ENCODE data around the gene PRSS12.

PRSS12 gene

GRCh38 chr4:118356731-118357130, 3.9 kb upstream of the PRSS12 start:
- DNase-seq: no peak

- no peak for DNase-seq
These were observed 3.3 kb upstream of the PRSS12 start for GRCh38 chr4:118356111-118356510.

- no peak for DNase-seq
These were observed 2.1 kb upstream of the PRSS12 start for GRCh38 chr4:118354913-118355312.

- no peak for DNase-seq
These were observed 779 bp upstream of the PRSS12 start for GRCh38 chr4:118353534-118354030.

- peak; percentile 3 for DNase-seq
These were observed 664 bp downstream of the PRSS12 start for GRCh38 chr4:118351851-118352827.

- no peak for DNase-seq
These were observed 1.8 kb downstream of the PRSS12 start for GRCh38 chr4:118350961-118351360.

- no peak for DNase-seq
These were observed 3.9 kb downstream of the PRSS12 start for GRCh38 chr4:118348886-118349285.

DNA sequence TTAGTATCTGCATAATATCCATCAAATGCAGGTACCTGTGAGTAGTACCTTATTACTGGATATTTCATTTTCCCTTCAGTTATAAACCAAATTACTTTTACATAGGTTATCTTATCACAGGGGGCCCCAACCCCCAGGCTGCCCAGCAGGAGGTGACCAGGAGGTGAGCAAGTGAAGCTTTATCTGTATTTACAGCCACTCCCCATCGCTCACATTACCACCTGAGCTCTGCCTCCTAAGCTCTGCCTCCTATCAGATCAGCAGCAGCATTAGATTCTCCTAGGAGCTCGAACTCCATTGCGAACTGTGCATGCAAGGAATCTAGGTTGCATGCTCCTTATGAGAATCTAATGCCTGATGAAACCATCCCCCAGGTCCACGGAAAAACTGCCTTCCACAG, 6.3 kb downstream of the PRSS12 start:
- no peak for DNase-seq

DNA sequence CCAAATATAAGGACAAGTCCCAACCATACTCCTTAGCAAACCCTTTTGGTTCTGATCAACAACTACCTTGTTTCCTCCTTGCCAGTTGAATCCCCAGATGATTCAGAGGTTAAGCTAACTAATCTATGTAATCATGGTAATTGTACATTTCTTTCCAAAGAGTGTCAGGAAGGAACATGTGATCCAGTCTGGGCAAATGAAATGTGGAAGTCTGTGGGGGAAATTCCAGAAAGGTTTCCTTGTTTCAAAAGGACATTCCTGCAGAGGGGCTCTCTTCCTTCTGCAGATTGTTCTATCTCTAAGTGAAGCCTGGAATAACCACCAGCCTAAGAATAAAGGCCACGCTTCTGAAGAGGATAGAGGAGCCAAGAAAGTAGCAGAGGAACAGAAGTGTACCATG, 7.0 kb downstream of the PRSS12 start:
- no peak for DNase-seq

DNA sequence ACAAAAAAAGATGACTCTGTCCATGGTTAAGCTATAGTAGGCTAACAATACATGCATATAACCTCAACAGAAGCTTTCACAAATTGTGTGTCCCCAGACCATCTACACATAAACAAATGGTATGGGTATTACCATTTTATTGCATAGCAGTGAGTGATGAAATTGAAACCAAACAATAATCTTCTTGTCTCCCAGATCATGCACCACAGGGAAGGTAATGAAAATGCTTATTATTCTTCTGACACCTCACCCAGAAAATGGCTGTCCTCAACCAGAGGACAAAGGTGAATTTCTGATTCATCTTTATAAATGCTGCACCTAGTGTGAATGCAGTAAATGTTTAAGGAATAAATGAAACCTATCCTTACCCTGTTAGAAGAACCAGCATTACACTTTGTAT, 8.0 kb downstream of the PRSS12 start:
- no peak for DNase-seq

DNA sequence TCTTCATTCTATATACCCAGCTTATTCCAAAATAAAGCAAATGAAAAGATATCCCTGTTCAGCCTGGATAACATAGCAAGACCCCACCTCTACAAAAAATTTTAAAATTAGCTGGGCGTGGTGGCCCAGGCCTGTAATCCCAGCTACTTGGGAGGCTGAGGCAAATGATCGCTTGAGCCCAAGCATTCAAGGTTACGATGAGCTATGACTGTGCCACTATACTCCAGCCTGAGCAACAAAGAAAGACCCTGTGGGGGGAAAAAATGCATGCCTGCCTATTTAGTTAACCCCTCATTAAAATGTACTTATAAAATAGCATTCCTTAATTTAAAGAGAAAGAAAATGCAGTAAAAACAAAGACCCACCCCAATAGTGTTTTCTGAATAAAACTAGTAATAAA, 9.3 kb downstream of the PRSS12 start:
- DNase-seq: no peak

- DNase-seq: no peak
These were observed 12.7 kb downstream of the PRSS12 start for GRCh38 chr4:118340109-118340508.

GRCh38 chr4:118338981-118339765, 13.6 kb downstream of the PRSS12 start:
- DNase-seq: no peak

DNA sequence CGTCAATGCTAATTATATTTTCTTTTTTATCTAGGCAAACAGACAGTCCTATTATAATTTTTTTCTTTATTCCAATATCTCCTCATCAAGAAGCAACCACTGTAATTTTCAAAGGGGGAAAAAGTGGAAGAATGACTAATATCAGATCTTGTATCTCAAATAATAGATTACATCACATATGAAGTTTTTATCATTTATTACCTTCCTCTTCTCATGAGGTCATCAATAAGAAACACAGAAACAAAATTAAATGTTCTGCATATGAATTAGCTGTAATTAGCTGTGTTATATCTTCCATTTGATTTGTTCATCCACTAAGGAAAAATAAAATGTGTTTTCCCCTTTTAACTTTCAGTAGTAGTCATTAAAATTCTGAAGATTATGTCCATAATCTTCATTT, 14.3 kb downstream of the PRSS12 start:
- no peak for DNase-seq

DNA sequence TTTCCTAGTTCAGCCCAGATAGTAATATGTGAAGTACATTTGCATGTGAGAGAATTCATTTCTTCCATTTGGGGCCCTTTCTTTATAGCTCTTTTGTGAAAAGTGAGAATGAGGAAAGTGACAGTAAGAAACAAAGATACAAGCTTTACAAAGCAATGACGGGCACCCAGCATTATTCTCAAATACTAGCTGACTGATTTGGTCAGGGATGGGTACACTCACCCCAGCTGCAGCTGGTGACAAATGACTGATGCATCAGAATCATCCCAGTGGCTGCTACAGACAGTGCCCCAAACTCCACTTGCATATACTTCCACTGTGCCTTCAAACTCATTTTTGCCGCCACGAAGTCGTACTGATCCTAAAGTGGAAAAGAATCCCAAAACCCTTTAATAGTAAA, 14.8 kb downstream of the PRSS12 start:
- no peak for DNase-seq

- no peak for DNase-seq
These were observed 17.0 kb downstream of the PRSS12 start for GRCh38 chr4:118335774-118336173.

GRCh38 chr4:118335324-118335723, 17.5 kb downstream of the PRSS12 start:
- no peak for DNase-seq

- DNase-seq: no peak
These were observed 21.5 kb downstream of the PRSS12 start for GRCh38 chr4:118331352-118331751.

- no peak for DNase-seq
These were observed 23.0 kb downstream of the PRSS12 start for GRCh38 chr4:118329849-118330248.

DNA sequence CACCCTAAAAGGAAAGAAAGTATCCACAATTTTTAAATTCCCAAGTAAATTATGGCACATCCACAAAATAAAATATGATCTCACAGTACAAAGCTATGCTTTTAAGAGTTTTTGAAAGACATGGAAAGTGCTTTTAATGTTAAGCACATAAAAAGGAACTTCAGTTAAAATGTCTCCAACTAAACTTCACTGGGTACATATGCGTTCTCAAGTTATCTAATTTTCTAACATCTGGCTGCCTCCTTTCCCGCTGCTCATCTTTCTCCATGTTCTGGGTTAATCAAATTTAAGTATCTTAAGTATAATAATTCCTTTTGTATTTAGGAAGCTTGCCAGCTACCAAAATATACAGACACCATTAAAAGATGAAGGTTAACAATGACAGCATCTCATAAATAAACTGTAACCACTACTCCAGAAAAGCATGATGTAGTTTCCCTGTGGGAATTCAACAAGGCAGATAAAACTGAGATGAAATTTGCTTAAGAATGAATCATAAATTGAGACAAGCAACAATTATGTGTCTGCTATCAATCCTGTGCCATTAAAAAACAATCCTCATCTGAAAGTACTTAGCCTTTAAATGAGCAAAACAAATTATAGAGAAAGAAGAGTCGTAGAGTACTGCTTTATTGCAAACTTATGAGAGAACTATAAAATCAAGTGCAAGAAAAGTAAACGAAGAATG, 25.1 kb downstream of the PRSS12 start:
- DNase-seq: no peak

DNA sequence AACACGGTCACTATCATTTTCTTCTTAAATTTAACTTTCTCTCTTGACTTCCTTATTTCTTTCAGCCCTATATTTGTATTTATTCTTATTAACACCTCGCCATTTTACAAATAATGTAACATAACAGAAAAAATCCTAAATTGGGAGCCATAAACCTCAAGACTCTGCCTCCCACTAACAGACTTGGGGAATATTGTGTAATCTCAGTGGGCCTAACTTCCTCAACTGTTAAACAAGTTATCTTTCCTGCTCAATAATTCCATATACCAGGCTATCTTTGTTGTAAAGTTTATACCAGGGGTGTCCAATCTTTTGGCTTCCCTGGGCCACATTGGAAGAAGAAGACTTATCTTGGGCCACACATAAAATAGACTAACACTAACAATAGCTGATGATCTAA, 26.2 kb downstream of the PRSS12 start:
- DNase-seq: no peak

DNA sequence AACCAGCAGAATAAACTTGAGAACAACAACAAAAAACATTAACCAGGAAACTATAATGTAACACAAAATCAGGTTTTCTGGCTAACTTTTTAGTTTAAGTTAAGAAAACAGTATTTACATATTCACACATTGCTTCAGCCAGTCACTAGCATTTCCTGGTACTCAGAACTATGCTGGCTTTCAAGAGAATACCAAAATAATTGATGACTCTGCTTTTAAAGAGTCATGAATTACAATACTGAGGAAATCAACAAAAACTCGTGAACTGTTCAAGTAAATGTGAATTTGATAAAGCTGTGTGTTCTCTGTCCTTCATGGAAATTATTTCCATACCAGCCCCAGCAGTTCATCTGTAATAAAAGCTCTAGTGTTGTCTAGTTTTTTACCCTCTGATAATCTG, 27.4 kb downstream of the PRSS12 start:
- no peak for DNase-seq

DNA sequence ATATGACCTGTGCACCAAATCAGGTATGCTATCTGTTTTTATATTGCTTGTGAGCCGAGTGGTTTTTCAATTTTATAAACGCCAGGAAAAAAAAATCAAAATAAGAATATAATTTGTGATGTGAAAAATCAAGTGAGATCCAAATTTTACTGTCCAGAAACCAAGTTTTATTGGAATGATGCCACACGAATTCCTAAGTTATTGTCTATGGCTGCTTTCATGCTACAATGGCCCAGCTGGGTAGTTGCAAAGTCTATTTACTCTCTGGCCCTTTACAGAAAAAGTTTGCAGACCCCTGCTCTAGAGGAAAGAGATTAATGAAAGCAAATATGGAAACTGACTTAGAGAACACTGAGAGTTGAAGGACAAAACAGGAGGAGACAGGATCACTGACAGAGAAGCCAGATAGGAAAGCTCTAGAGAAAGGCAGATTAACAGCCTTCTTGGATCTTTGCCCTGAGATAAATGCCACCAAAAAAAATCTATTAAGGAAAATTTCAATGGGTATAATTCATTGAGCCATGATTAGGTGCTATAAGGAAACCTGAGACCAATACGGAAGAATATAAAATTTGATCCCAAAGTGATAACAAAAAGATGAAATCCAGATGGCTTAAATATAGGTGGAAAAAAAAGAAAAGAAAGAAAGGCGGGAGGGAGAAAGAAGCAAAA, 29.8 kb downstream of the PRSS12 start:
- no peak for DNase-seq

Measured in NCI-H510A (cell line).